Measurements from ENCODE around the gene PLA2G2F. TPM values are rescaled to one million over a fixed set of nuclear protein-coding genes. Genes with fewer than 3 reads are reported as not detected.

PLA2G2F gene
- total and polyA plus RNA-seq, 2 experiments from 2014 or later = not detected

GRCh38 chr1:20095564-20096434 lies 43.3 kb upstream of the PLA2G2F start:
- Histone ChIP-seq H3K27me3 (no peaks in the 10 kb centered on the region), H3K36me3 (replicated peaks; ENCODE audit: insufficient read depth, low read depth) (no peaks in the 10 kb centered on the region), H3K4me3 (no peak overlapping the region), H3K9me2 (replicated peaks; ENCODE audit: insufficient read depth) (no peaks in the 10 kb centered on the region), H3K27ac (no peak overlapping the region), H4K20me1 (ENCODE audit: insufficient read depth, poor library complexity, severe bottlenecking) (no peaks in the 10 kb centered on the region), H3K79me2 (no peaks in the 10 kb centered on the region), H2AFZ (no peak overlapping the region), H3K9me3 (ENCODE audit: low read depth) (no peaks in the 10 kb centered on the region), H3K4me2 (no peak overlapping the region), H3K4me1 (ENCODE audit: insufficient read depth) (no peaks in the 10 kb centered on the region)
- DNase-seq (ENCODE audit: low spot score) = no peak
- 79% methylated on average over 5 of the region's 5 CpGs for WGBS (ENCODE audit: low lambda C conversion rate, missing lambda C conversion rate)
- TF ChIP-seq EZH2phosphoT487 (IDR thresholded peaks at IDR 0.05; ENCODE audit: low read depth, severe bottlenecking, unreplicated experiment) (no peak), EZH2 (IDR thresholded peaks at IDR 0.05; ENCODE audit: borderline replicate concordance) (no peak)
- TF ChIP-seq, protein P1, sequence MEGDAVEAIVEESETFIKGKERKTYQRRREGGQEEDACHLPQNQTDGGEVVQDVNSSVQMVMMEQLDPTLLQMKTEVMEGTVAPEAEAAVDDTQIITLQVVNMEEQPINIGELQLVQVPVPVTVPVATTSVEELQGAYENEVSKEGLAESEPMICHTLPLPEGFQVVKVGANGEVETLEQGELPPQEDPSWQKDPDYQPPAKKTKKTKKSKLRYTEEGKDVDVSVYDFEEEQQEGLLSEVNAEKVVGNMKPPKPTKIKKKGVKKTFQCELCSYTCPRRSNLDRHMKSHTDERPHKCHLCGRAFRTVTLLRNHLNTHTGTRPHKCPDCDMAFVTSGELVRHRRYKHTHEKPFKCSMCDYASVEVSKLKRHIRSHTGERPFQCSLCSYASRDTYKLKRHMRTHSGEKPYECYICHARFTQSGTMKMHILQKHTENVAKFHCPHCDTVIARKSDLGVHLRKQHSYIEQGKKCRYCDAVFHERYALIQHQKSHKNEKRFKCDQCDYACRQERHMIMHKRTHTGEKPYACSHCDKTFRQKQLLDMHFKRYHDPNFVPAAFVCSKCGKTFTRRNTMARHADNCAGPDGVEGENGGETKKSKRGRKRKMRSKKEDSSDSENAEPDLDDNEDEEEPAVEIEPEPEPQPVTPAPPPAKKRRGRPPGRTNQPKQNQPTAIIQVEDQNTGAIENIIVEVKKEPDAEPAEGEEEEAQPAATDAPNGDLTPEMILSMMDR (IDR thresholded peaks at IDR 0.05; ENCODE audit: poor library complexity) = no peak

GRCh38 chr1:20096840-20097447 lies 42.2 kb upstream of the PLA2G2F start:
- Histone ChIP-seq H3K36me3 (replicated peaks; ENCODE audit: insufficient read depth, low read depth) (no peaks in the 10 kb centered on the region), H2AFZ (no peak overlapping the region), H3K4me3 (no peak overlapping the region), H3K79me2 (no peaks in the 10 kb centered on the region), H3K27ac (no peak overlapping the region), H4K20me1 (ENCODE audit: insufficient read depth, poor library complexity, severe bottlenecking) (no peaks in the 10 kb centered on the region), H3K4me1 (ENCODE audit: insufficient read depth) (no peaks in the 10 kb centered on the region), H3K9me3 (ENCODE audit: low read depth) (no peaks in the 10 kb centered on the region), H3K9me2 (replicated peaks; ENCODE audit: insufficient read depth) (no peaks in the 10 kb centered on the region), H3K27me3 (no peaks in the 10 kb centered on the region), H3K4me2 (no peak overlapping the region)
- no peak for DNase-seq (ENCODE audit: low spot score)
- TF ChIP-seq, protein P1 (IDR thresholded peaks at IDR 0.05; ENCODE audit: poor library complexity) = no peak
- no peak for TF ChIP-seq EZH2 (IDR thresholded peaks at IDR 0.05; ENCODE audit: borderline replicate concordance)
- 91% methylated on average over 7 of the region's 7 CpGs for WGBS (ENCODE audit: low lambda C conversion rate, missing lambda C conversion rate)

DNA sequence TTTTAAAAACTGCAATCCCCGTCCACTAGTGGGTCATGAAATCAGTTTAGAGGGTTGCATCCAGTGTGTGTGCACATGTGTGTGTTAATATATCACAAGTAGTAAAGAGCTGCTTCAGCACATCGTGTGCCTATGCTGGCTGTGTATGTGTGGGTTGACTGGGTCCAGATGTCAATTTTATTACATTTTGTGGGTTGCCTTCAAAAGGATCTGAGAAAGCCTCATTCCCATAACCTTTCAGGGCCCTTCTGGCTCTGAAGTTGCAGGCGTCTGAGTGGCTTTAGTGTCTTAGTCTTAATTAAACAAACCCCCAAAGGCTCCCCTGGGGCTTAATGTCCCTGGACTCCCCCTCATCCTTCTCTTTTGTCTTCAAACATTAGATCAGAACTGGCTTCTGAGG lies 39.6 kb upstream of the PLA2G2F start:
- TF ChIP-seq EZH2 (IDR thresholded peaks at IDR 0.05; ENCODE audit: borderline replicate concordance) (no peak), EZH2phosphoT487 (IDR thresholded peaks at IDR 0.05; ENCODE audit: low read depth, severe bottlenecking, unreplicated experiment) (no peak)
- TF ChIP-seq, protein P1 (IDR thresholded peaks at IDR 0.05; ENCODE audit: poor library complexity) = no peak
- H3K79me2 ChIP-seq = no peaks in the 10 kb centered on the region
- H3K36me3 ChIP-seq (replicated peaks; ENCODE audit: insufficient read depth, low read depth) = no peaks in the 10 kb centered on the region
- H3K4me1 ChIP-seq (ENCODE audit: insufficient read depth) = no peaks in the 10 kb centered on the region
- no peaks in the 10 kb centered on the region for H3K27me3 ChIP-seq
- H3K9me2 ChIP-seq (replicated peaks; ENCODE audit: insufficient read depth) = no peaks in the 10 kb centered on the region
- H3K4me3 ChIP-seq = no peak overlapping the region
- H3K27ac ChIP-seq = no peak overlapping the region
- H4K20me1 ChIP-seq (ENCODE audit: insufficient read depth, poor library complexity, severe bottlenecking) = no peaks in the 10 kb centered on the region
- no peak overlapping the region for H3K4me2 ChIP-seq
- WGBS (ENCODE audit: low lambda C conversion rate, missing lambda C conversion rate) = 38% methylated on average over 3 of the region's 3 CpGs
- no peak overlapping the region for H2AFZ ChIP-seq
- no peaks in the 10 kb centered on the region for H3K9me3 ChIP-seq (ENCODE audit: low read depth)
- no peak for DNase-seq (ENCODE audit: low spot score)

All from hepatocyte (in vitro differentiated cells).